OCI-LY1 (cell line): Measurements from ENCODE around the gene ZNF366.

Source experiments
- H2AFZ ChIP-seq: fragments of 200-600 bp; sonication (generic), shearing (Covaris generic); 2 replicates; pipeline ENCODE4 v1.6.0; 2014; ENCODE audit warnings: antibody characterized with exemption, mild to moderate bottlenecking, low read length
- H3F3A ChIP-seq: fragments of 200-600 bp; sonication (generic), shearing (Covaris generic); 2 replicates; pipeline ENCODE4 v1.6.0; 2014; ENCODE audit warnings: mild to moderate bottlenecking, antibody characterized with exemption, low read length, moderate library complexity; ENCODE audit not compliant: insufficient read depth
- H3K27ac ChIP-seq: fragments of 200-600 bp; sonication (generic); 2 replicates; pipeline ENCODE4 v1.5.1; 2014; ENCODE audit warnings: low read length, mixed run types, mild to moderate bottlenecking, low read depth; ENCODE audit not compliant: poor library complexity, severe bottlenecking
- H3K27me3 ChIP-seq: fragments of 200-600 bp; sonication (generic); 2 replicates; pipeline ENCODE4 v1.6.0; 2014; ENCODE audit warnings: antibody characterized with exemption, mild to moderate bottlenecking, low read length, moderate library complexity; ENCODE audit not compliant: insufficient read depth
- H3K36me3 ChIP-seq: fragments of 200-600 bp; sonication (generic); 2 replicates; pipeline ENCODE4 v1.6.1; 2014; ENCODE audit warnings: mild to moderate bottlenecking, antibody characterized with exemption, low read length, moderate library complexity, mixed read lengths; ENCODE audit not compliant: insufficient read depth
- H3K4me1 ChIP-seq: fragments of 200-600 bp; sonication (generic); 2 replicates; pipeline ENCODE4 v1.5.1; 2014; ENCODE audit warnings: mild to moderate bottlenecking, low read length, moderate library complexity; ENCODE audit not compliant: insufficient read depth, severe bottlenecking
- H3K4me2 ChIP-seq: fragments of 200-600 bp; sonication (generic), shearing (Covaris generic); 2 replicates; pipeline ENCODE4 v1.6.1; 2014; ENCODE audit warnings: low read length
- H3K4me3 ChIP-seq: fragments of 200-600 bp; sonication (generic); 2 replicates; pipeline ENCODE4 v1.5.1; 2014; ENCODE audit warnings: low read length, low read depth, mild to moderate bottlenecking, mixed read lengths; ENCODE audit not compliant: poor library complexity, severe bottlenecking
- H3K79me2 ChIP-seq: fragments of 200-600 bp; shearing (Covaris generic); 2 replicates; pipeline ENCODE4 v1.6.1; 2016; ENCODE audit warnings: mixed run types, low read length, mixed read lengths; ENCODE audit not compliant: insufficient read depth
- H3K9ac ChIP-seq: fragments of 200-600 bp; sonication (generic), shearing (Covaris generic); 2 replicates; pipeline ENCODE4 v1.6.1; 2014; ENCODE audit warnings: mild to moderate bottlenecking, low read length, mixed read lengths
- H3K9me2 ChIP-seq: fragments of 200-600 bp; sonication (generic), shearing (Covaris generic); 2 replicates; pipeline ENCODE4 v1.6.1; 2014; ENCODE audit warnings: low read depth, mild to moderate bottlenecking, low read length, mixed read lengths
- H3K9me3 ChIP-seq: fragments of 200-600 bp; shearing (Covaris generic); 2 replicates; pipeline ENCODE4 v1.6.1; 2014; ENCODE audit warnings: low read length, mixed read lengths
- H4K20me1 ChIP-seq: fragments of 200-600 bp; sonication (generic), shearing (Covaris generic); 2 replicates; pipeline ENCODE4 v1.6.0; 2016; ENCODE audit warnings: mild to moderate bottlenecking, low read length; ENCODE audit not compliant: insufficient read depth
- EZH2 ChIP-seq: fragments of 200-600 bp; sonication (generic), shearing (Covaris generic); IDR thresholded peaks from 2 replicates; pipeline ENCODE4 v1.8.0; 2017; ENCODE audit warnings: borderline replicate concordance, mixed run types, mild to moderate bottlenecking, antibody characterized with exemption, low read length, moderate library complexity, mixed read lengths
- TF ChIP-seq, protein P1 (sequence below): fragments of 200-600 bp; sonication (generic), shearing (Covaris generic); IDR thresholded peaks from 2 replicates; pipeline ENCODE4 v1.5.1; 2017; ENCODE audit warnings: mild to moderate bottlenecking, antibody characterized with exemption, low read length, moderate library complexity, mixed read lengths

Gene ZNF366

DNA sequence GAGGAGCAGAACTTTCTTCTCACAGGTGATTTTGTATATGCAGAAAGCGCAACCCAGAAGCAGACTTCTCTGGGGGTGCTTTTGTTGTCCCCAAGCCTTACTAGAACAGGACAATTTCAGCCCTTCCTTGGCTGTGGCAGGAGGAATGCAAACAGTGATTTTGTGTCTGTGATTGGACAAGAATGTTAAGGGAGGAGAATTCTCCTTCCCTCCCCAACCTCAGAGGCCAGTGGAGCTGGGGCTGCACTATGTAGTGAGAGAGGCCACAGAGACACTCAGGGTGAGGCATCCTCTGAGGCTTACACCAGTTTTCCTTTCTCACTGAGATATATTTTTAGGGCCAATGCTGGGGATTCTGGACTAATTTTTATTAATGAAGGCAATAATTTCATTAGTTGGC, 58.8 kb downstream of the ZNF366 start:
- TF ChIP-seq, protein P1, sequence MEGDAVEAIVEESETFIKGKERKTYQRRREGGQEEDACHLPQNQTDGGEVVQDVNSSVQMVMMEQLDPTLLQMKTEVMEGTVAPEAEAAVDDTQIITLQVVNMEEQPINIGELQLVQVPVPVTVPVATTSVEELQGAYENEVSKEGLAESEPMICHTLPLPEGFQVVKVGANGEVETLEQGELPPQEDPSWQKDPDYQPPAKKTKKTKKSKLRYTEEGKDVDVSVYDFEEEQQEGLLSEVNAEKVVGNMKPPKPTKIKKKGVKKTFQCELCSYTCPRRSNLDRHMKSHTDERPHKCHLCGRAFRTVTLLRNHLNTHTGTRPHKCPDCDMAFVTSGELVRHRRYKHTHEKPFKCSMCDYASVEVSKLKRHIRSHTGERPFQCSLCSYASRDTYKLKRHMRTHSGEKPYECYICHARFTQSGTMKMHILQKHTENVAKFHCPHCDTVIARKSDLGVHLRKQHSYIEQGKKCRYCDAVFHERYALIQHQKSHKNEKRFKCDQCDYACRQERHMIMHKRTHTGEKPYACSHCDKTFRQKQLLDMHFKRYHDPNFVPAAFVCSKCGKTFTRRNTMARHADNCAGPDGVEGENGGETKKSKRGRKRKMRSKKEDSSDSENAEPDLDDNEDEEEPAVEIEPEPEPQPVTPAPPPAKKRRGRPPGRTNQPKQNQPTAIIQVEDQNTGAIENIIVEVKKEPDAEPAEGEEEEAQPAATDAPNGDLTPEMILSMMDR = no peak

DNA sequence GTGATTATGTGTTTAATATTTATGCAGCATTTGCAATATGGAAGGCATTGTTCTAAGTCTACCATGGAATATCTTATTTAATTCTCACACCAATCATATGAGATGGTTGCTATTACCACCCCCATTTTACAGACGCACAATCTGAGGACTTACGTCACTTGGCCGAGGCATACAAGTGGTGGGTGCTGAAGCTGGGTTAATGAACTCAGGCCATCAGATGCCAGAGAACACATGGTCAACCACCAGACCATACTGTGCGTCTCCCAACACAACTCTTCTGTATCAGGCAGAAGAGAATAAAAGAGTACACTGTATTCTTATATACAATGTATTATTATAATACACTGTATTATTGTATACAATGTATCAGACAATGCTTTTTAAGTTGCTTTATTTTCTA, 59.5 kb downstream of the ZNF366 start:
- Histone ChIP-seq H3K4me3 (no peak overlapping the region), H4K20me1 (no peaks in the 10 kb centered on the region), H3K9me3 (no peaks in the 10 kb centered on the region), H3K36me3 (no peaks in the 10 kb centered on the region), H3K4me1 (no peaks in the 10 kb centered on the region), H3K4me2 (no peak overlapping the region), H3K79me2 (no peaks in the 10 kb centered on the region), H3K27me3 (no peaks in the 10 kb centered on the region), H3K9me2 (no peaks in the 10 kb centered on the region), H2AFZ (no peak overlapping the region), H3K9ac (no peak overlapping the region), H3K27ac (no peak overlapping the region), H3F3A (no peaks in the 10 kb centered on the region)
- TF ChIP-seq EZH2 = no peak
- TF ChIP-seq, protein P1 = no peak

More for the DNA sequence above, 58.8 kb downstream of the ZNF366 start:
- Histone ChIP-seq H3K9me2 (no peaks in the 10 kb centered on the region), H3K9me3 (no peaks in the 10 kb centered on the region), H3K4me1 (no peaks in the 10 kb centered on the region), H3K4me3 (no peak overlapping the region), H2AFZ (no peak overlapping the region), H3K27ac (no peak overlapping the region), H4K20me1 (no peaks in the 10 kb centered on the region), H3K27me3 (no peaks in the 10 kb centered on the region), H3K9ac (no peak overlapping the region), H3K36me3 (no peaks in the 10 kb centered on the region), H3K79me2 (no peaks in the 10 kb centered on the region), H3K4me2 (no peak overlapping the region), H3F3A (no peaks in the 10 kb centered on the region)

DNA sequence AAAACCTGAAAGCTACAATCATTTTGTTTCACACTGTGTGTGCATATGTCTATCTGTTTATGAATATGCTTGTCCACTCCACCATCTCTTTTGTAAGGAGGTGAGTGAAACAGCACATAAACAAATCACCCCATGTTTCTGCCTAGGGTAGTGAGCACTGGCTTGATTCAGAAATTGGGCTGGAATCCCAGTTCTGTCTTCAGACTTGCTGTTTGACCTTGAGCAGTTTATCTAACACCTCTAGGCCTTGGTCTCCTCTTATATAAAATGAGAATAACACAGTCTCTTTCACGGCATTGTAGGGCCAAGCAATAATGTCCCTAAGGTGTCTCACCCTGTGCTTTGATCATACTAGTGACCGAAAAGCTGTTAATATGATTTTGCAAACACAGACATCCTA, 61.2 kb downstream of the ZNF366 start:
- Histone ChIP-seq H4K20me1 (no peaks in the 10 kb centered on the region), H3K9me3 (no peaks in the 10 kb centered on the region), H3K4me2 (no peak overlapping the region), H2AFZ (no peak overlapping the region), H3K9ac (no peak overlapping the region), H3K9me2 (no peaks in the 10 kb centered on the region), H3K36me3 (no peaks in the 10 kb centered on the region), H3K4me1 (no peaks in the 10 kb centered on the region), H3K79me2 (no peaks in the 10 kb centered on the region), H3K27ac (no peak overlapping the region), H3F3A (no peaks in the 10 kb centered on the region), H3K27me3 (no peaks in the 10 kb centered on the region), H3K4me3 (no peak overlapping the region)
- TF ChIP-seq, protein P1 = no peak
- TF ChIP-seq EZH2 = no peak
